Panc1 (cell line): Measurements from ENCODE around the gene TP73. TPM values are rescaled to one million over a fixed set of nuclear protein-coding genes. Genes with fewer than 3 reads are reported as not detected.

ENCODE experiments used
- ATAC-seq: fragments of 200-7000 bp; cut with Tn5 transposase; 2 replicates; pipeline ENCODE4 v1.9.1; 2020; ENCODE audit warnings: mild to moderate bottlenecking, moderate library complexity
- BruUV-seq: library from RNA; stranded (reverse); fragments of 400-500 nt; replicated peaks from 2 replicates; lab custom pipeline; 2021; lab: Mats Ljungman, UMichigan
- CTCF ChIA-PET: fragments of 300-600 bp; sonication (Branson Sonifier 250); formaldehyde crosslinking; loops from one replicate; lab custom pipeline; 2022; ENCODE audit warnings: antibody characterized with exemption; lab: Charles Lee
- POLR2A ChIA-PET: fragments of 300-600 bp; sonication (Branson Sonifier 250); formaldehyde crosslinking; loops from one replicate; lab custom pipeline; 2022; ENCODE audit warnings: antibody characterized with exemption; lab: Charles Lee
- DNase-seq: peaks from one replicate; pipeline ENCODE4 v3.0.0-alpha.2; 2010; ENCODE audit warnings: low read depth, low spot score
- H3K27ac ChIP-seq: 2 replicates; pipeline ENCODE4 v1.5.1; 2011; ENCODE audit warnings: mild to moderate bottlenecking, low read length, inconsistent platforms
- H3K27me3 ChIP-seq: fragments of 200-500 bp; sonication (Bioruptor generic); 2 replicates; pipeline ENCODE4 v1.6.0; 2014; ENCODE audit warnings: low read length, inconsistent platforms; ENCODE audit not compliant: control insufficient read depth, insufficient read depth
- H3K36me3 ChIP-seq: fragments of 200-500 bp; sonication (Bioruptor generic); 2 replicates; pipeline ENCODE4 v1.5.1; 2014; ENCODE audit warnings: inconsistent platforms, mild to moderate bottlenecking, low read length, moderate library complexity; ENCODE audit not compliant: control insufficient read depth, insufficient read depth
- H3K4me1 ChIP-seq: 2 replicates; pipeline ENCODE4 v1.5.1; 2011; ENCODE audit warnings: inconsistent platforms, mild to moderate bottlenecking, low read length, moderate library complexity; ENCODE audit not compliant: control insufficient read depth, insufficient read depth
- H3K4me3 ChIP-seq, 2 experiments: 2 replicates each; pipeline ENCODE4 v1.5.1; 2011 to 2012; ENCODE audit warnings: low read depth in 2 of 2, low read length in 2 of 2, mild to moderate bottlenecking in 2 of 2, inconsistent platforms in 1 of 2, moderate library complexity in 1 of 2
- H3K9me3 ChIP-seq: fragments of 200-500 bp; sonication (Bioruptor generic); 2 replicates; pipeline ENCODE4 v1.5.1; 2014; ENCODE audit warnings: low read depth, mild to moderate bottlenecking, inconsistent platforms, low read length, moderate library complexity; ENCODE audit not compliant: control insufficient read depth, insufficient read depth
- POLR2AphosphoS5 ChIP-seq: IDR thresholded peaks from 2 replicates; pipeline ENCODE4 v1.6.1; 2012; ENCODE audit warnings: mild to moderate bottlenecking, low read depth, low read length, moderate library complexity
- SIN3A ChIP-seq: IDR thresholded peaks from 2 replicates; pipeline ENCODE4 v1.6.1; 2012; ENCODE audit warnings: low read depth, mild to moderate bottlenecking, low read length, moderate library complexity, borderline replicate concordance; ENCODE audit not compliant: insufficient read depth
- TCF7L2 ChIP-seq: IDR thresholded peaks from 2 replicates; pipeline ENCODE4 v1.6.1; 2011; ENCODE audit warnings: mild to moderate bottlenecking, low read depth, low read length, inconsistent platforms
- in situ Hi-C: cut with HindIII; loops from 2 replicates; pipeline ENCODE4 v1.10.0; 2016; ENCODE audit warnings: low sequenced_read_pairs, low pct_unique_long_range_greater_than_20kb
- intact Hi-C: fragments of 100-400 bp; cut with micrococcal nuclease; formaldehyde crosslinking; loops from one replicate; pipeline ENCODE4 v1.10.0; 2022; ENCODE audit not compliant: unreplicated experiment
- total RNA-seq: library from RNA; stranded (reverse); gene quantifications from one replicate; pipeline ENCODE4 v1.2.1, GENCODE V29; 2021; ENCODE audit not compliant: unreplicated experiment
- TF ChIP-seq, protein P1 (sequence below): fragments of 450-650 bp; IDR thresholded peaks from 2 replicates; pipeline ENCODE4 v1.5.1; 2017; ENCODE audit warnings: mild to moderate bottlenecking
- TF ChIP-seq, protein P2 (sequence below), 2 experiments: IDR thresholded peaks; 2 replicates each; pipeline ENCODE4 v1.6.1; 2011 to 2012; ENCODE audit warnings: low read depth in 2 of 2, control low read depth in 1 of 2, low read length in 1 of 2, mild to moderate bottlenecking in 1 of 2, moderate library complexity in 1 of 2; ENCODE audit not compliant: insufficient read depth in 1 of 2

The TP73 gene
- total RNA-seq, 1 experiment from 2014 or later = 4.7 TPM

DNA sequence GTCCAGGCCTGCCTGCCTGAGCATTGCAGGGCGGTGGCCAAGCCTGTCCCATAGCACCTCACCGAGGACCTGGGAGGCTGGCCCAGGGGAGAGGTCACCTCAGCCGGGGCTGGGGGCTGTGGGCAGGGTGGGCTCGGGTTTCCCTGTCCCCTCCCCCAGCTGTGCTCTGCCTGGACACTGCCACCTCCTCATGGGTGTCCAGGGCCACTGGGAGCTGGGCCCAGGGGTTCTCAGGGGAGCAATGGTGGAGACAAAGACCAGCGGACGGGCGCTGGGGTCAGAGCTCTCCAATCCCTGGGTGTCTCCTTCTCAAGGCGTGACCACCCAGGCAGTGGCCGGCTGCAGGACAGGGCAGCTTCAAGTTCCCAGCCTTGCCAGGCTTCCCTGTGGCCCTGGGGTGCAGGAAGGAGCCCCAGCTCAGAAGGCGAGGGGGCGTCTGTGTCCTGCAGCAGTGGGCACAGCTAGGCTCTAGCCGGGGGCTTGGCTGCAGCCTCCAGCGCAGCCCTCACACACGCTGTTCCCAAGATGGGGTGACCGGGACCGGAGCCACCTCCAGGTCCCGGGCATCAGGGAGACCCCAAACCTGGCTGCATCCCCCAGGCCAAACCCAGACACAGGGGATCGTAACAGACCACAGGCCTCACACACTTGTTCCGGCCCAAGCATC, 29.0 kb downstream of the TP73 start:
- peaks cover 2% of the 10 kb centered on the region; the same call in 1 of the 2 replicates for H3K4me1 ChIP-seq
- ATAC-seq = no peak
- no peaks in the 10 kb centered on the region for H3K27me3 ChIP-seq
- POLR2A ChIA-PET = no interaction called here
- no peak overlapping the region for H3K4me3 ChIP-seq
- no peaks in the 10 kb centered on the region for H3K36me3 ChIP-seq
- no peak overlapping the region for H3K27ac ChIP-seq
- TF ChIP-seq SIN3A (no peak), TCF7L2 (no peak), POLR2AphosphoS5 (no peak)
- TF ChIP-seq, protein P1, sequence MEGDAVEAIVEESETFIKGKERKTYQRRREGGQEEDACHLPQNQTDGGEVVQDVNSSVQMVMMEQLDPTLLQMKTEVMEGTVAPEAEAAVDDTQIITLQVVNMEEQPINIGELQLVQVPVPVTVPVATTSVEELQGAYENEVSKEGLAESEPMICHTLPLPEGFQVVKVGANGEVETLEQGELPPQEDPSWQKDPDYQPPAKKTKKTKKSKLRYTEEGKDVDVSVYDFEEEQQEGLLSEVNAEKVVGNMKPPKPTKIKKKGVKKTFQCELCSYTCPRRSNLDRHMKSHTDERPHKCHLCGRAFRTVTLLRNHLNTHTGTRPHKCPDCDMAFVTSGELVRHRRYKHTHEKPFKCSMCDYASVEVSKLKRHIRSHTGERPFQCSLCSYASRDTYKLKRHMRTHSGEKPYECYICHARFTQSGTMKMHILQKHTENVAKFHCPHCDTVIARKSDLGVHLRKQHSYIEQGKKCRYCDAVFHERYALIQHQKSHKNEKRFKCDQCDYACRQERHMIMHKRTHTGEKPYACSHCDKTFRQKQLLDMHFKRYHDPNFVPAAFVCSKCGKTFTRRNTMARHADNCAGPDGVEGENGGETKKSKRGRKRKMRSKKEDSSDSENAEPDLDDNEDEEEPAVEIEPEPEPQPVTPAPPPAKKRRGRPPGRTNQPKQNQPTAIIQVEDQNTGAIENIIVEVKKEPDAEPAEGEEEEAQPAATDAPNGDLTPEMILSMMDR = no peak
- TF ChIP-seq, protein P2, sequence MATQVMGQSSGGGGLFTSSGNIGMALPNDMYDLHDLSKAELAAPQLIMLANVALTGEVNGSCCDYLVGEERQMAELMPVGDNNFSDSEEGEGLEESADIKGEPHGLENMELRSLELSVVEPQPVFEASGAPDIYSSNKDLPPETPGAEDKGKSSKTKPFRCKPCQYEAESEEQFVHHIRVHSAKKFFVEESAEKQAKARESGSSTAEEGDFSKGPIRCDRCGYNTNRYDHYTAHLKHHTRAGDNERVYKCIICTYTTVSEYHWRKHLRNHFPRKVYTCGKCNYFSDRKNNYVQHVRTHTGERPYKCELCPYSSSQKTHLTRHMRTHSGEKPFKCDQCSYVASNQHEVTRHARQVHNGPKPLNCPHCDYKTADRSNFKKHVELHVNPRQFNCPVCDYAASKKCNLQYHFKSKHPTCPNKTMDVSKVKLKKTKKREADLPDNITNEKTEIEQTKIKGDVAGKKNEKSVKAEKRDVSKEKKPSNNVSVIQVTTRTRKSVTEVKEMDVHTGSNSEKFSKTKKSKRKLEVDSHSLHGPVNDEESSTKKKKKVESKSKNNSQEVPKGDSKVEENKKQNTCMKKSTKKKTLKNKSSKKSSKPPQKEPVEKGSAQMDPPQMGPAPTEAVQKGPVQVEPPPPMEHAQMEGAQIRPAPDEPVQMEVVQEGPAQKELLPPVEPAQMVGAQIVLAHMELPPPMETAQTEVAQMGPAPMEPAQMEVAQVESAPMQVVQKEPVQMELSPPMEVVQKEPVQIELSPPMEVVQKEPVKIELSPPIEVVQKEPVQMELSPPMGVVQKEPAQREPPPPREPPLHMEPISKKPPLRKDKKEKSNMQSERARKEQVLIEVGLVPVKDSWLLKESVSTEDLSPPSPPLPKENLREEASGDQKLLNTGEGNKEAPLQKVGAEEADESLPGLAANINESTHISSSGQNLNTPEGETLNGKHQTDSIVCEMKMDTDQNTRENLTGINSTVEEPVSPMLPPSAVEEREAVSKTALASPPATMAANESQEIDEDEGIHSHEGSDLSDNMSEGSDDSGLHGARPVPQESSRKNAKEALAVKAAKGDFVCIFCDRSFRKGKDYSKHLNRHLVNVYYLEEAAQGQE (IDR thresholded peaks at IDR 0.05; ENCODE audit: insufficient read depth in 1 of 2, low read depth in 2 of 2, low read length in 1 of 2) = no peak
- no peak for DNase-seq
- no peaks in the 10 kb centered on the region for H3K9me3 ChIP-seq
- CTCF ChIA-PET = no interaction called here
- in situ Hi-C loops = no loop called here
- intact Hi-C loops = no loop called here
- BruUV-seq = no TSS peak

DNA sequence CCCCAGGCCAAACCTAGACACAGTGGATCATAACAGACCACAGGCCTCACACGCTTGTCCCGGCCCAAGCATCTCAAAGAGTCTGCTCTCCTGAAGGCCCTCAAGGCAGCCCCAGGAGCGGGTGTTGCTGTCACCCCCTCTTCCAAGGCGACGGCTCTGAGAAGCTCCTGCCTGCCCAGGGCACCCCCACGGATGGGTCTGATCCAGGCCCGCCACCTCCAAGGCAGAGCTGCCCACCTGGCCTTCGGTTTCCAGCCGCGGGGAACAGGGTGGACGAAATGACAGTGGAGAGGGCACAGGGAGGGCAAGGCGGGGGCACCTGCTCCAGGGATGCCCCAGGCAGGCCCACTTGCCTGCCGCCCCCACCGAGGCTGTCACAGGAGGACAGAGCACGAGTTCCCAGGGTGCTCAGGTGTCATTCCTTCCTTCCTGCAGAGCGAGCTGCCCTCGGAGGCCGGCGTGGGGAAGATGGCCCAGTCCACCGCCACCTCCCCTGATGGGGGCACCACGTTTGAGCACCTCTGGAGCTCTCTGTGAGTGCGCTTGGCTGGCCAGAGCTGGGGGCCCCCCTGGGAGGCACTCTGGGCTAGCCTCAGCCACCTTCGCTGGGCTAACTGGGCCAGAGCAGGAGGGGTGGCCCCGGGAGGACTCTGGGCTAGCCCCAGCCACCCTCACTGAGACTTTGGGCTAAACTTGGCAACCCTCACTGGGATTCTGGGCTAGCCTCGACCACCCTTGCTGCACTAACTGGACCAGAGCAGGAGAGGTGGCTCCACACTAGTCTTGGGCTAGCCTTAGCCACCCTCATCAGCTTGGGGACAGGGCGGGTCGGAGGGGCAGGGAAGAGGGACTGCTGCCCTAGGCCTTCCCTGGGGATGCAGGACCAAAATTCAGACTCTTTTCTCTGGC, 29.8 kb downstream of the TP73 start:
- TF ChIP-seq TCF7L2 (no peak), SIN3A (no peak), POLR2AphosphoS5 (no peak)
- TF ChIP-seq, protein P1 = no peak
- TF ChIP-seq, protein P2 (IDR thresholded peaks at IDR 0.05; ENCODE audit: insufficient read depth in 1 of 2, low read depth in 2 of 2, low read length in 1 of 2) = no peak
- H3K9me3 ChIP-seq = no peaks in the 10 kb centered on the region
- ChIA-PET POLR2A (no interaction called here), CTCF (no interaction called here)
- DNase-seq = no peak
- H3K36me3 ChIP-seq = no peaks in the 10 kb centered on the region
- no peaks in the 10 kb centered on the region for H3K27me3 ChIP-seq
- intact Hi-C loops (no loop called here), in situ Hi-C loops (no loop called here)
- BruUV-seq = no TSS peak
- H3K4me1 ChIP-seq = peaks cover 2% of the 10 kb centered on the region; the same call in 1 of the 2 replicates
- no peak overlapping the region for H3K27ac ChIP-seq
- ATAC-seq = no peak
- no peak overlapping the region for H3K4me3 ChIP-seq
